ACHN (cell line): ENCODE measurements around the gene GIT2.

Experiments used
- DNase-seq: peaks from one replicate; pipeline ENCODE4 v3.0.0-alpha.2; 2015
- in situ Hi-C: cut with HindIII; loops from 2 replicates; pipeline ENCODE4 v1.10.0; 2017; ENCODE audit warnings: low sequenced_read_pairs, low pct_ligation_motif_present, low pct_unique_long_range_greater_than_20kb

The GIT2 gene

GRCh38 chr12:109958374-109958773, 37.8 kb downstream of the GIT2 start:
- DNase-seq: no peak
- in situ Hi-C loops: no loop called here

GRCh38 chr12:109953656-109954055, 42.5 kb downstream of the GIT2 start:
- in situ Hi-C loops: no loop called here
- no peak for DNase-seq

GRCh38 chr12:109952873-109953272, 43.3 kb downstream of the GIT2 start:
- DNase-seq: no peak
- in situ Hi-C loops: no loop called here

- in situ Hi-C loops: no loop called here
- peak; percentile 48 for DNase-seq
Measured at GRCh38 chr12:109952160-109952858, 43.9 kb downstream of the GIT2 start.

- in situ Hi-C loops: no loop called here
- peak; percentile 99 for DNase-seq
Measured at GRCh38 chr12:109951751-109952150, 44.4 kb downstream of the GIT2 start.

GRCh38 chr12:109951136-109951535, 45.0 kb downstream of the GIT2 start:
- peak; percentile 98 for DNase-seq
- in situ Hi-C loops: no loop called here

GRCh38 chr12:109950625-109951024, 45.5 kb downstream of the GIT2 start:
- in situ Hi-C loops: no loop called here
- peak; percentile 79 for DNase-seq

- DNase-seq: peak; percentile 58
- in situ Hi-C loops: no loop called here
Measured at GRCh38 chr12:109949089-109949488, 47.1 kb downstream of the GIT2 start.

GRCh38 chr12:109948368-109948767, 47.8 kb downstream of the GIT2 start:
- DNase-seq: no peak
- in situ Hi-C loops: no loop called here

- DNase-seq: no peak
Measured at GRCh38 chr12:109947521-109947920, 48.6 kb downstream of the GIT2 start.

GRCh38 chr12:109946913-109947312, 49.3 kb downstream of the GIT2 start:
- DNase-seq: no peak
- in situ Hi-C loops: no loop called here

More at GRCh38 chr12:109947521-109947920, 48.6 kb downstream of the GIT2 start:
- in situ Hi-C loops: no loop called here

GRCh38 chr12:109946505-109946904, 49.7 kb downstream of the GIT2 start:
- no peak for DNase-seq
- in situ Hi-C loops: no loop called here

GRCh38 chr12:109944561-109945359, 51.4 kb downstream of the GIT2 start:
- DNase-seq: no peak
- in situ Hi-C loops: no loop called here

- in situ Hi-C loops: no loop called here
- no peak for DNase-seq
Measured at GRCh38 chr12:109943811-109944210, 52.4 kb downstream of the GIT2 start.

- no peak for DNase-seq
- in situ Hi-C loops: no loop called here
Measured at GRCh38 chr12:109940339-109940923, 55.7 kb downstream of the GIT2 start.

GRCh38 chr12:109939504-109939903, 56.7 kb downstream of the GIT2 start:
- DNase-seq: no peak
- in situ Hi-C loops: no loop called here

- DNase-seq: no peak
- in situ Hi-C loops: no loop called here
Measured at GRCh38 chr12:109938947-109939346, 57.2 kb downstream of the GIT2 start.

- no peak for DNase-seq
- in situ Hi-C loops: no loop called here
Measured at GRCh38 chr12:109937371-109937770, 58.8 kb downstream of the GIT2 start.

- in situ Hi-C loops: no loop called here
- DNase-seq: peak; percentile 62
Measured at GRCh38 chr12:109934026-109934425, 62.1 kb downstream of the GIT2 start.
